HPDE6-E6E7 (cell line): ENCODE measurements around the gene CAPN1.
A peak's percentile ranks its signal among the peaks of the same experiment; 100 is the strongest.
"Not testable (repeated sequence)": the region's sequence is repeated elsewhere in the genome, so short reads cannot be mapped to it uniquely, and the experiment has no call there.

Experiments used
- DNase-seq: peaks from one replicate; pipeline ENCODE4 v3.0.0; 2011; ENCODE audit warnings: missing footprints; ENCODE audit errors: extremely low spot score

CAPN1 gene

DNA sequence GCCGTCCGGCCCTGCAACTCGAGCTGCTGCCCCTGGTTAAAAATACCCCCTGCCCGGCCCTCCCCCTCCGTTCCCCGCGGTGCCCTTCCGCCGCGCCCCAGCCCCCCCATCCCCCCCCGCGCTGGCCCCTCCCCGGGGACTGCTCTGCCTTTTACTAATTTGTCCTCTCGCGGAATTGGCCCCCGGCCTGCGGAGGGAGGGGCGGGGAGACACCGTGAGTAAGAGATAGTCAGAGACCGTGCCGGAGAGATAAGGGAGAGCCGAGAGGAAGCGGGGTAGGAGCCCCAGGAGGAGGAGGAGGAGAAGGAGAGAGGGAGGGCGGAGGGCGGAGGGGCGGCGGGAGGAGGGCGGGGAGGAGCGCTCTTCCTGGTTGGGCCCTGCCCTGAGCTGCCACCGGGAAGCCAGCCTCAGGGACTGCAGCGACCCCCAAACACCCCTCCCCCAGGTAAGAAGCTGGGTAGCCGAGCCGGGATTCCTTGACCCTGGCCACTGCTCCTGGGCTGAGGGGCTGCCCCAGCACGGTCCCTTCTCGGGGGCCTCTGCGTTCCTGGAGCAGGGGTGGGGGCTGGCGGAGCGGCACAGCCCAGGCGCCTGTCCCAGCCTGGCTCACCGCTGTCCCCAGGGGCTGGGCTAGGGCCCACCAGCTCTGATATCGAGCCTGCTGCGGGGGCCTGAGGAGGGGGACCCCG is at the start of gene CAPN1:
Gene CAPN1 (plus strand): TSS at position 360 of the 689 bp plus-strand sequence. CDS start 774 bp downstream, outside the sequence.
- DNase-seq, result peak; percentile 90

DNA sequence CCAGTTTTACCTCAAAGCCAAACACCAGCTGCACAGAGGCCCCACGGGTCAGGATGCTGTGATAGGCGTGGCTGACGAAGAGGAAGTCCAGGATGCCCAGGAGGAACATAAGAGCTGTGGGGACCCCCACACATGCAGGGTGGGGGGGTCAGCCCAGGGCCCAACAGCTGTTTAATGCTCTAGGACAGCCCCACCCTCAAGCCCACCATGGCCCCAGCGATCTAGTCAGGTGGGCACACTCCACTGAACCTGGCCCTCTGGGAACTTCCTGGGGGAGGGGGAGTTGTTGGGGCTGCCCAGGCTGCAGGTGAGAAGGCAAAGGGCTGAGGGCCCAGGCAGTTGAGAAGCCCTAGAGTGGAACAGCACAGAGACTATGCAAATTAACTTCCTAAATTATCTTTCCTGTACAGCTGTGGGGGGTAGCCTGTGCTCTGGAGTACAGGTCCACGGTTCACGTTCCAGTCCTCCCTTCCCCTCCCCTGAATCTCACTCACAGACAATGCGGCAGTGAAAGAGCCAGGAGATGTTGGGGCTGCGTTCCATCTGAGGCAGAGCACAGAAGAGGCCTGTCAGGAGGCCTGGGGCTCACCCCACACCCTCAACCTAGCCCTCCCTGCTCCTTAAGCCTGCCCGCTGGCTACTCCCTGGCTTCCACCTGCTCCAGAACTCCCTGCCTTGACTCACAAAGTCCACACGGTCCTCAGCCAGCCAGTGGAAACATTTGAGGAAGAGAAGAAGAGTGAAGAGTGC is 49.3 kb upstream of the CAPN1 start:
- no peak for DNase-seq

DNA sequence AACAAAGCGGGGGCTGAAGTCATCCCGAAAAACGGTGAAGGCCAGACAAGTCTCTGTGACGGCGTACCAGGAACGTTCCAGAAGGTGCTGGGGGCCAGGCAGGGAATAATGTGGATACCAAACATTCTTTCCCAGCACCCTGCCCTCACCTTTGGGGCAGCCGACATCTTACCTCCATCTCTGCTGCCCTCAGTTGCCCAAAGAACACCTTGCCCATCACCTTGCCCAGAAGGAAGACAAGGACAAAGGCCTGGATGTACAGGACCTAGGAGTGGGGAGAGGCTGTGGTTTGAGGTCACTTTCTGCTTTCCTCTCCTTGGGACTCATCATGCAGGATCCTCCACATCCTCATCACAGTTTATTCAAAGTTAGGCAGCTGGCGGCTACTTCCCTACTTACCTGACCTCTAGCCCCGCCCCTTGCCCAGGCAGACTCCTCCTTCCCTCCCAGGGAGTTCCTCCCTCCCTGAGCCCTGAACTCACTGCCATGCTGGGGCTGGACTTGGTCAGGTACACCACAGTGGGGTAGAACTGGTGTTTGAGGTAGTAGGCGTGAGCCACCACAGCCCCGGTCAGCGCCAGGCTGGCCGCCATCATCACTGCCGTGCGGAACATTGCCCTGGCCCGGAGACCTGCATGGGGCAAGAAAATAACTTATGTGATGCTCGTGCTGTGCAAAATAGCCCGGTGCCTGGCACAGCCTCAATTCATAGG is 48.6 kb upstream of the CAPN1 start:
- DNase-seq, result peak; percentile 72

DNA sequence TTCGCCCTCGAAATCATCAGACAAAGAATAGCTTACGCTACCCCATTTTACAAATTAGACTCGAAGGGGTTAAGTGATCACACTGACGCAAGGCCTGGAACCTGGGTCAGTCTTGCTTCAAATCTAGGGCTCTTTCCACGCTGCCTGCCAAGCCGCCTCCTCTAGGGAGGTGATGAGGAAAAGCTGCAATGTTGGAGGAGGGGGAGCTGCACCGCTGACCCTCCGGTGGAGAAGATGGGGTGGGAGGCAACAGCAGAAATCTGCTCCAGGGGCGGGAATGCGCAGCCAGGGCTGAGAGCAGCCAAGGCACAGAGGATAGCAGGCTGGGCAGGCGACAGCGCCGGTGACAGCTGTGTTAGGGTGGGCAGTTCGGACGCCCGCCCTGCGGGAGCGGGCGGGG is 48.0 kb upstream of the CAPN1 start:
- no peak for DNase-seq

DNA sequence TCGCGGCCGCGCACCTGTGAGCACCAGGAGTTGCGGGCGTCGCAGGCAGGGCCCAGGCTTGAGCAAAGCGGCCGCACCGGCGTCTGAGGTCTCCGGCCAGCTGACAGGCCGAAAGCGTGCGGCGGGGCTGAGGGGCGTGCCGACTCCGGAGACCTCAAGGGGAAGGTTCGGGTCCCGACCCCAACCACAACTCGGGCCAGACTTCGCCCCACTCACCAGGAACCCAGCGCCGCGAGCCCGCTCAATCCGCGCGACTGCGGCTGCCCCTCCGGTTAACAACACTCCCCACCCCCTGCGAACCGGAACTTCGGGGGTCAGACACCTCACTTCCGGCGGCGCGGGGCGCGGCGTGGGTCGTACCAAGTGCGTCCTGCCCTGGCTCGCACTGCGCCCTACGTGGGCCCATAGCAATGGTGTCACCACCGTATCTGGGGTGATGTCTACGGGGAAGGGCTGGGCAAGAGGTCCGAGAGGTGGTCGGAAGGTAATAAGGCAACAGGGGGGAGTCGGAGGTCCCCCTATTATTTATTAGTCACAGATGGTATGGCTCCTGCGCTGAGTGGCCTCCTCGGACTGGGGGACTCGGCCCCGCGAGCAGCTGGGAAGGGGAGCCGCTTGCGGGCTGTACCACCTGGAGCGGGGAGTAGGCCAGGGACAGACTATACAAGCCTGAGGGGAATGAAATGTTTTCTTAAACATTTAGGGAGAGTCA is 47.3 kb upstream of the CAPN1 start, which contains the start of gene SYVN1:
Gene SYVN1 (minus strand): TSS at position 280 of the 712 bp plus-strand sequence. CDS start 918 bp downstream, outside the sequence.
- DNase-seq, result peak; percentile 89

DNA sequence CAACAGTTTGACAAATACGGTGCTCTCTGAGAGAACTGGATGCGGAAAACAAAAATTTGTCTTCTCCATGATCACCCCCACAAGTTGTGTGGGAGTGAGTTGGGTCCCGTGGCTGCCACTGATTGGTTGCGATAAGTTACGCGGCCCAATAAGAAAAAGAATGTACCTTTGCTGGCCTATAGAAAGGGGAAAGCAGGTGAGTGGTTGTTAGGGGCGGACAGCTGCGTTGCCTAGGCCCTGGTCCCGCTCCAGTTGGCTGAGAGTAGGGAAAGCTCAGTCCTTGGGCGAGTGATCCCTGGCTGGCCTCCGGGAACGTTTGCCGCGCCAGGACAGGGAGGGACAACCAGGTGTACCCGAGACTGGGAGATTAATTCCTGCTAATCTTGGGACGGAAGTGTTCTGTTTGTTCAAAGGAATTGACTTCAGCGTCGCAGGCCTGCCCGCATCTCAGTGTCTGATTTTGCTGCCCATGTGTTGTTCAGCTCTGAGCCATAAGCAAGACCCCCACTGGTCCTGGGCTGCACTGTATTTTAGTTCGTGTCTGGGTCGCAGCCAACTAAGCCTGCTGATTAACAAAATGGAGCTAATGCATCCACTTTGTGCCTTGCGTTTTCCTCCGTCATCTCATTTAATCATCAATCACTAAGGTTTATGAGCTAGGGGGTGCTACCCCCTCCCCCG is 46.6 kb upstream of the CAPN1 start:
- DNase-seq, result peak; percentile 99

DNA sequence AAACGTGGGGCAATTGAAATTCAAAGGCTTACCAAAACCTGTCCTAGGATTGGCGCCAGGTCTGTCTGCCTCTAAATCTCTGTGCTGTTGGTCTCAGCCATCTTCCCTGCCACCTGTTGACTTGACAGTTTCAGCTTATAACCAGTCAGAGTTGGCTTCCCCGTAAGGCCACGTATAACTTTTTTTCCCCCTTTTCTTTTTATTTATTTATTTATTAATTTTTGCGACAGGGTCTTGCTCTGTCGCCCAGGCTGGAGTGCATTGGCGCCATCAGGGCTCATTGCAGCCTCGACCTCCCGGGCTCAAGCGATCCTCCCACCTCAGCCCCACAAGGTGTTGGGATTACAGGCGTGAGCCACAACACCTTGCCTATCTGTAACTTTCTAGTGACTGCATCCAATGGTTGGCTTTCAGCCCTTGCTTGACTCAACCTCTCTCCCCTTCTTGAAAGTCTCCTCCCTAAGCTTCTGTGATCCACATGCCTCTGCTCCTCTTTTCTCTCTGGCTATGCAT is 46.0 kb upstream of the CAPN1 start:
- DNase-seq, result no peak

DNA sequence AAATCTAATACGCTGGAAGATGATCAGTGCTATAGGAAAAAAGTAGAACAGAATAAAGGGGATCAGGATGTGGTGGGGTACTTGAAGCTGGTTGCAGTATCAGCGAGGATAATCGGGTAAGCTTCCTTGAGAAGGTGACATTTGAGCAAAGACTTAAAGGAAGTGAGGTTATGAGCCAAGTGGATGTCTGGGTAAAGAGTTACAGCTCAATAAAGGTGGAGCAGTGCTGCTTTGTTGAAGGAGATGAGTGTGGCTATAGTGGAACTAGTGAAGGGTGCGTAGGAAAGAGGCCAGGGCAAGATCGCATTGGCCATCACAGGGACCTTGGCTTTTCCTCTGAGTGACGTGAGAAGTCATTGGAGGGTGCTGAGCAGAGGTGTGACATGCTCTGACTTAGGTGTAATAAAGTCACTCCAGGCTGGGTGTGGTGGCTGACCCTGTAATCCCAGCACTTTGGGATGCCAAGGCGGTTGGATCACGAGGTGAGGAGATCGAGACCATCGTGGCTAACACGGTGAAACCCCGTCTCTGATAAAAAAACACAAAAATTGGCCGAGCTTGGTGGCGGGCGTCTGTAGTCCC is 45.1 kb upstream of the CAPN1 start:
- no peak for DNase-seq

DNA sequence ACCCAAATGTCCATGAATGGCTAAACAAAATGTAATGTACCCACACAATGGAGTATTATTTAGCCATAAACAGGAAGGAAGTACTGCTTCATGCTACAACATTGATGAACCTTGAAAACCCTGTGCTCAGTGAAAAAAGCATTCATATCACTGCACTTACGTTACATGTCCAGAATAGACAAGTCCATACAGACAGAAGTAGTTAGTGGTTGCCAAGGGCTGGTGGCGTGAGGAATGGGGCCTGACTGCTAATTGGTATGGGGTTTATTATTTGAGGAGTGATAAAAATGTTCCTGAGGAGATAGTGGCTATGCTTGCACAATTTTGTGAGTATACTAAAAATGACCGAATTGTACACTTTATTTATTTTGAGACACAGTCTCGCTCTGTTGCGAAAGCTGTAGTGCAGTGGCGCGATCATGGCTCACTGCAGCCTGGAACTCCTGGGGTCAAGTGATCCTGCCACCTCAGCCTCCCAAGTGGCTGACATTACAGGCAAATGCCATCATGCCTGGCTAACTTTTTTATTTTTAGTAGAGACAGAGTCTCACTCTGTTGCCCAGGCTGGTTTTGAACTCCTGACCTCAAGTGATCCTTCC is 39.7 kb upstream of the CAPN1 start:
- DNase-seq, result no peak

DNA sequence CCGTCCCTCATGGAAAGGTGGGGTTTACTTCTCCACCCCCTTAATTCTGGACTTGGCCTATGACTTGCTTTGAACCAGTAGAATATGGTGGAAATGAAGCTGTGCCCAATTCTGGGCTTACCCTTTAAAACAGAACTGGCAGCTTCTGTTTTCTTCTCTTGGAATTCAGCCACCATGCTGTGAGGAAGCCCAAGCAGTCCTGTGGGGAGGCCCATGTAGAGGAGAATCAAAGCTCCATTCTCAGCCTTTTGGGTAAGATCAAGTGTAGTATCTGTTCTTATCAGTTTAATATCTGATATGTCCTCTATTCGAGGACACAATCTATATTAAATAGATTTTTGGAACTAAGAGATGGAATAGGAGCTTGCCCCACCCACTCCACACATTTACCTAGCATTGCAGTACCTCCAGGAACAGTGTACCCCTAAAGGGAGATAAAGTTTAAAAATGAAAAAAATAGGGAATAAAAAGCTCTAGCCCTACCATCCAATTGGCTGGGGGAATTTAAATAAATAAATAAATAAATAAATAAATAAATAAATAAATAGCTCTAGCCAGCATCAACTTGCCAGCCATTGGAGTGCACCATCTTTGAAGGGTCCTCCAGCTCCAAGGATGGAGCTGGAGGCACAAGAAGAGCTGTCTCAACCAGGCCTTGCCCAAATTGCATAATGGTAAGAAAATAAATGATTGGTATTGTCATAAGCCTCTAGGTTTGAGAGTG is 34.2 kb upstream of the CAPN1 start:
- no peak for DNase-seq

DNA sequence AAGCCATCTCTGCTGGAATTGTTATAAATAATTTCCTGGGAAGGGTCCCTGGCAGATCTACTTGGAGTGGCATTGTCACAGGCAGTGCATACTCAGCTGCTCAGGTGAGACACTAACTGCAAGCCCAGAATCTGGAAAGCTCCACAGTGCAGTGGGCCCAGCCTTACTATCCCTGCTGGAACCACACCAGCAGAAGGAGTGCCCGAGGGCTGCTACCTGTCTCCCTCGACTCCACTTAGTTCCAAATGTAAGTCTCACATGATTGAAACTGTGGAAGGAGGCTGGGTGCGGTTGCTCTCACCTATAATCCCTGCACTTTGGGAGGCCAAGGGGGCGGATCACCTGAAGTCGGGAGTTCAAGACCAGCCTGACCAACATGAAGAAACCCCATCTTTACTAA is 33.1 kb upstream of the CAPN1 start:
- no peak for DNase-seq

DNA sequence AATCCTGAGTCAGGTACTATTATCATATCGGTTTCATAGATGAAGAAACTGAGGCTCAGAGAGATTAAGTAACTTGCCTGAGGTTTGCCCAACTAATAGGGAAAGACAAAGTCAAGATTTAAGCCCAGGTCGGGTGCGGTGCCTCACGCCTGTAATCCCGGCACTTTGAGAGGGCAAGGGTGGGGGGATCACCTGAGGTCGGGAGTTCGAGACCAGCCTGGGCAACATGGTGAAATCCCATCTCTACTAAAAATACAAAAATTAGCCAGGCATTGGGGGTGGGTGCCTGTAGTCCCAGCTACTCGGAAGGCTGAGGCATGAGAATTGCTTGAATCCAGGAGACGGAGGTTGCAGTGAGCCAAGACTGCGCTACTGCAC is 31.6 kb upstream of the CAPN1 start:
- DNase-seq, result not testable (repeated sequence)

DNA sequence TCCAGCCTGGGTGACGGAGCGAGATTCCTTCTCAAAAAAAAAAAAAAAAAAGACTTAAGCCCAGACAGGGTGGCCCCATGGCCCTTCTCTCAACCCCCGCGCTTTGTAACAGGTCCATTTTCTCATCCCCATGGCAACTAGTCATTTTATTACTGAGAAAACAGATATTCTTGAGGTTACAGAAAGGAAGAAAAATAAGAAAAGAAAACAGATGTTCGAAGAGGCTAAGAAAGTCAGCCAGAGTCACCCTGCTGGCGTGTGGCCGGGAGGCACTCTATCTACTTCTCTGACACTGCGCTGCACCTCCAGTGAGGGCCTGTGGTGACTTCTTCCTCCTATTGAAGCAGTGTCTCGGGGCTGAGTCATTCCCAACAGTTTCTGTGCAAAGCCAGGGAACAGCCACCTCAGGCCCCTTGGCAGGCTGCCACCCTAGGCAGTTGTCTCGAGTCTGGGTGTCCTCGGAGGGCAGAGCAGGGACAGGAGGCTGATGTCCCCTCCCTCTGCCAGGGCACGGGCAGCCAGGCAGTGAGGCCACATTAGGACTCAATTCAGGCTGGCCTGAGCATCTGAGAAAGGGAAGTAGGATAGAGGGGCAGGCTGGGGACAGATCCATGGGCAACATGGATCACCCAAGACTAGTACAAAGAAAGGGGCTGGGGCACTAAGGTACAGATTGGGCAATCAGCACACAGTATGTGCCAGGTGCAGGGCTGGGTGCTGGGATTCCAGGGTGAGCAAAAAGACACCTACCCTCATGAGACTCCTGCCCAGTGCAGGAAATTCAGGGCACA is 31.0 kb upstream of the CAPN1 start:
- peak; percentile 92 for DNase-seq

DNA sequence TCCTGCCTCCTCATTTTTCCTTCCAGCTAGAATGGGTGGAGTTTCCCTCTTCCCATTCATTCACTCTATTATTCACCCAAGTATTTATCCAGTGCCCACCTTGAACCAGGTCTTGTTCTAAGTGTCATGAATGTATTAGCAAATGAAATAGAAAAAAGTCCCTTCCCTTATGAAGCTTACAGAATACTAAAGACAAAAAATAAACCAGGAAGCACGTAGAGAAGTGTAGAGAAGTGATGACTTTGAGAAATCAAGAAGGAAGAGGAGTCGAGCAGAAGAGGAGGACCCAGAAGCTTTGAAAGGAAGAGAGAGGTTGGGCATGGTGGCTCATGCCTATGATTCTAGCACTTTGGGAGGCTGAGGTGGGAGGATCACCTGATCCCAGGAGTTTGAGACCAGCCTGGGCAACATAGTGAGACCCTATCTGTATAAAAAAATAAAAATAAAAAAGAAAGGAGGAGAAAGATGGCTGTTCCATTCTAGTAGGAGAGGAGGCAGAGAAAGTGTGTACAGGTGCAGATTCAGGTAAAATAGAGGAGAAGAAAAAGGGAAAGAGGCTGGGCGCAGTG is 30.3 kb upstream of the CAPN1 start:
- no peak for DNase-seq

DNA sequence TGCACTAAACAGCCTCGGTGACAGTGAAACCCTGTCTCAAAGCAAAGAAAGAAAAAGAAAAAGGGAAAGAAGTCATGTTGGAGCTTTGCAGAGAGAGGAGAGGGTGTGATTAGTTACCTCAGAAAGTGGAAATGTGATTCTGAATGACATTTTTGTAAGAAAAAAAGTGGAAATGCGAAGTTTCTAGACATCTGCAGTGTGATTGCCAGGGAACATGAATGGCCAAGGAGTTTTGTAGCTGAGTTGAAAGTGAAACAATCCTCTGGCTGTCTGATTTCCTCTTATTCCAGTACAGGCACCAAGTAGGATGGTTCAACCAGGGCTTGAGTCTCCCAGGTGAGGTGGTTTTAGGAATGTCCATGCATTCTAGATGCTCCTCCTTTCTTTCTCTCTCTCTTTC is 29.6 kb upstream of the CAPN1 start:
- no peak for DNase-seq

DNA sequence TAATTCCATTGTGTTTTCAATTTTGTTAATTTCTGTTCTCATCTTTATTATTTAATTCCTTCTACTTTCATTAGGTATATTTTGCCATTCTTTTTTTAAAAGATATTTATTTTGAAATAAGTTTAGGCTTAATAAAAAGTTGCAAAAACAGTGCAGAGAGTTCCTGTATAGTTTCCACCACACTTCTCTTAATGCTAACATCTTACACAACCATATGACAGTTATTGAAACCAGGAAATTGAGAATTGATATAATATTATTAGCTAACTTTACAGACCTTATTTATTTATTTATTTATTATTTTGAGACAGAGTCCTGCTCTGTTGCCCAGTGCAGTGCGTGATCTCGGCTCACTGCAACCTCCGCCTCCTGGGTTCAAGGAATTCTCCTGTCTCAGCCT is 25.5 kb upstream of the CAPN1 start:
- no peak for DNase-seq

DNA sequence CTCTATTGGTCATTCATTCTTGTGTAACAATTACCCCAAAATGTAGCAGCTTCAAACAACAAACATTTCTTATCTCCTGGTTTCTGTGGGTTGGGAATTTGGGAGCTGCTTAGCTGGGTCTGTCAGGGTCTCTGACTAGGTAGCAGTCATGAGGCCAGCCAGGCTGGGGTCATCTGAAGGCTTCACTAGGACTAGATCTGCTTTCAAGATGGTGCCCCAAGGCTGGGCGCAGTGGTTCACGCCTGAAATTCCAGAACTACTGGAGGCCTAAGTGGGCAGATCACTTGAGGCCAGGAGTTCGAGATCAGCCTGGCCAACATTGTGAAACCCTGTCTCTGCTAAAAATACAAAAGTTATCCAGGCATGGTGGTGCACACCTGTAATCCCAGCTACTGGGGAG is 24.8 kb upstream of the CAPN1 start:
- no peak for DNase-seq

DNA sequence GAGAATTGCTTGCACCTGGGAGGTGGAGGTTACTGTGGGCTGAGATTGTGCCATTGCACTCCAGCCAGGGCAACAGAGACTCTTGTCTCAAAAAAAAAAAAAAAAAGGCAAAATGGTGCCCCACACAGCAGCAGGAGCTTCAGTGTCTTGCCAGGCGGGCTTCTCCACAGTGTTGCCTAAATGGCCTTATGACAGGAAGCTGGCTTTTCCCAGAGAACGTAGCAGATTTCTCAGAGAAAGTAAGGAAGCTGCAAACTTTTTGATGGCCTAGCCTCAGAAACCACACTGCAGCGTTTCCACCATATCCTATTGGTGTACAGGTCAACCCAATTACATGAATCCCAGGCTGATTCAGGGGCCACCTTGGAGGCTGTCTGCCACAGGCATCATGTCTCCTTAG is 24.4 kb upstream of the CAPN1 start:
- DNase-seq, result no peak

DNA sequence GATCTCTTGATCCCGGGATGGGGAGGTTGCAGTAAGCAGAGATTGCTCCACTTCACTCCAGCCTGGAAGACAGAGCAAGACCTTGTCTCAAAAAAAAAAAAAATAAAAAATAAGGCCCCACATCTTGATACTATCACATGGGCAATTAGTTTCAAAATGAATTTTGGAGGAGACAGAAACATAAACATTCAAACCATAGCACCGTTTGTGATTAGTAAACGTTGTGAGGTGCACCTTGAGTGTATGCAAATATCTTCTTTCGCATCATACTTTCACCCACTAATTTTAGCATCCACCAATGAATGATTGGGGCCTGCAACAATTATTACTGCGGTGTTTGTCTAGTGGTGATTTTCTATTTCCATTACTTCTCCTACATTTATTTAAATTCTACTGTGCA is 22.7 kb upstream of the CAPN1 start:
- DNase-seq, result no peak
